ENCODE measurements around the gene BRD3.

DNA sequence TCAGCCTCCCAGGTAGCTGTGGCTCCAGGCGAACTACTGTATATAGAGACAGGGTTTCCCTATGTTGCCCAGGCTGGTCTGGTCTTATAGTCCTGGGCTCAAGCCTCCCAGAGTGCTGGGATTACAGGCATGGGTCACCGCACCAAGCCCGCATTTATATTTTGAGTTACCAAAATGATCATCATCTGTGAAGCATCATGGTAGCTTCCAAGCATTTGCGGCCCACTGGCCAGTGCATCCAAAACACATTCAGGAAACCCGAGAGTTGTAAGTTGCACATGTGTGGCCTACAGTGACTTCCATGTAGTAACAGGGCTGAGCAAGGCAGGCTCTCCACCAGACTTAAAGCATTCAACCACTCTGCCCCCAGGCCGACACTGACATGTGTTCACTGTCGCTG lies 40.3 kb downstream of the BRD3 start:
- TF ChIP-seq POLR2A (IDR thresholded peaks at IDR 0.05; ENCODE audit: control extremely low read depth in 1 of 2, low read depth in 2 of 2, low read length in 2 of 2): no peak
- TF ChIP-seq, protein P1, sequence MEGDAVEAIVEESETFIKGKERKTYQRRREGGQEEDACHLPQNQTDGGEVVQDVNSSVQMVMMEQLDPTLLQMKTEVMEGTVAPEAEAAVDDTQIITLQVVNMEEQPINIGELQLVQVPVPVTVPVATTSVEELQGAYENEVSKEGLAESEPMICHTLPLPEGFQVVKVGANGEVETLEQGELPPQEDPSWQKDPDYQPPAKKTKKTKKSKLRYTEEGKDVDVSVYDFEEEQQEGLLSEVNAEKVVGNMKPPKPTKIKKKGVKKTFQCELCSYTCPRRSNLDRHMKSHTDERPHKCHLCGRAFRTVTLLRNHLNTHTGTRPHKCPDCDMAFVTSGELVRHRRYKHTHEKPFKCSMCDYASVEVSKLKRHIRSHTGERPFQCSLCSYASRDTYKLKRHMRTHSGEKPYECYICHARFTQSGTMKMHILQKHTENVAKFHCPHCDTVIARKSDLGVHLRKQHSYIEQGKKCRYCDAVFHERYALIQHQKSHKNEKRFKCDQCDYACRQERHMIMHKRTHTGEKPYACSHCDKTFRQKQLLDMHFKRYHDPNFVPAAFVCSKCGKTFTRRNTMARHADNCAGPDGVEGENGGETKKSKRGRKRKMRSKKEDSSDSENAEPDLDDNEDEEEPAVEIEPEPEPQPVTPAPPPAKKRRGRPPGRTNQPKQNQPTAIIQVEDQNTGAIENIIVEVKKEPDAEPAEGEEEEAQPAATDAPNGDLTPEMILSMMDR (IDR thresholded peaks at IDR 0.05; ENCODE audit: control extremely low read depth in 1 of 3, insufficient read depth in 1 of 3, low read depth in 1 of 3, low read length in 3 of 3): no peak
- no peak for TF ChIP-seq CBX8 (IDR thresholded peaks at IDR 0.05; ENCODE audit: borderline replicate concordance, low read depth, low read length)
- no peak for TF ChIP-seq JUND (IDR thresholded peaks at IDR 0.05; ENCODE audit: low read length)
- TF ChIP-seq RBBP5 (IDR thresholded peaks at IDR 0.05; ENCODE audit: borderline replicate concordance, low read depth, low read length): no peak
- TF ChIP-seq CTBP2 (IDR thresholded peaks at IDR 0.05; ENCODE audit: borderline replicate concordance, insufficient read depth, insufficient read length, low read length): no peak
- TF ChIP-seq RAD21 (IDR thresholded peaks at IDR 0.05 in 1 of 2, conservative IDR thresholded peaks at IDR 0.05 in 1 of 2; ENCODE audit: low read depth in 2 of 2, low read length in 2 of 2): no peak
- TF ChIP-seq, protein P2, sequence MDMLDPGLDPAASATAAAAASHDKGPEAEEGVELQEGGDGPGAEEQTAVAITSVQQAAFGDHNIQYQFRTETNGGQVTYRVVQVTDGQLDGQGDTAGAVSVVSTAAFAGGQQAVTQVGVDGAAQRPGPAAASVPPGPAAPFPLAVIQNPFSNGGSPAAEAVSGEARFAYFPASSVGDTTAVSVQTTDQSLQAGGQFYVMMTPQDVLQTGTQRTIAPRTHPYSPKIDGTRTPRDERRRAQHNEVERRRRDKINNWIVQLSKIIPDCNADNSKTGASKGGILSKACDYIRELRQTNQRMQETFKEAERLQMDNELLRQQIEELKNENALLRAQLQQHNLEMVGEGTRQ (IDR thresholded peaks at IDR 0.05; ENCODE audit: low read length): no peak
- no peak for TF ChIP-seq ZNF274 (IDR thresholded peaks at IDR 0.05; ENCODE audit: borderline replicate concordance, extremely low read depth, low read length)
- no peak for TF ChIP-seq CEBPB (IDR thresholded peaks at IDR 0.05; ENCODE audit: low read depth, low read length)
- TF ChIP-seq TAF7 (optimal IDR thresholded peaks at IDR 0.05; ENCODE audit: borderline replicate concordance, low read depth, low read length): no peak
- TF ChIP-seq RNF2 (IDR thresholded peaks at IDR 0.05; ENCODE audit: borderline replicate concordance, low read depth, low read length, missing control alignments, poor library complexity, severe bottlenecking): no peak
- no peak for TF ChIP-seq YY1 (IDR thresholded peaks at IDR 0.05; ENCODE audit: low read depth, low read length)
